Endodermal cell (in vitro differentiated cells): ENCODE data around the gene OR51D1. TPM values are rescaled to one million over a fixed set of nuclear protein-coding genes. Genes with fewer than 3 reads are reported as not detected.

Experiments used
- DNase-seq: peaks from one replicate; pipeline ENCODE4 v3.0.0-alpha.2; 2017
- H3K27ac ChIP-seq: 2 replicates; pipeline ENCODE4 v1.5.1; 2013; ENCODE audit warnings: mild to moderate bottlenecking, low read depth, low read length, moderate library complexity
- H3K27me3 ChIP-seq: 2 replicates; pipeline ENCODE4 v1.6.1; 2013; ENCODE audit warnings: mild to moderate bottlenecking, low read length, moderate library complexity; ENCODE audit not compliant: insufficient read depth, control insufficient read depth, poor library complexity, severe bottlenecking
- H3K36me3 ChIP-seq: 2 replicates; pipeline ENCODE4 v1.7.0; 2013; ENCODE audit warnings: mild to moderate bottlenecking, low read length, moderate library complexity; ENCODE audit not compliant: control insufficient read depth, insufficient read depth
- H3K4me1 ChIP-seq: one replicate; pipeline ENCODE4 v1.7.0; 2013; ENCODE audit warnings: low read length; ENCODE audit not compliant: control insufficient read depth, insufficient read depth
- H3K4me3 ChIP-seq: 2 replicates; pipeline ENCODE4 v1.5.1; 2013; ENCODE audit warnings: mild to moderate bottlenecking, low read length, moderate library complexity
- H3K9ac ChIP-seq: 2 replicates; pipeline ENCODE4 v1.6.1; 2013; ENCODE audit warnings: mild to moderate bottlenecking, low read length, moderate library complexity; ENCODE audit not compliant: poor library complexity, severe bottlenecking; ENCODE audit errors: extremely low read depth
- H3K9me3 ChIP-seq: 2 replicates; pipeline ENCODE4 v1.6.1; 2013; ENCODE audit warnings: mild to moderate bottlenecking, low read length, moderate library complexity; ENCODE audit not compliant: control insufficient read depth
- H3K27ac Mint-ChIP-seq: 2 replicates; pipeline ENCODE4 v1.8.0; 2020; ENCODE audit warnings: mixed read lengths
- H3K27me3 Mint-ChIP-seq: 2 replicates; pipeline ENCODE4 v1.8.0; 2021; ENCODE audit warnings: mild to moderate bottlenecking, mixed read lengths; ENCODE audit not compliant: insufficient read depth
- H3K36me3 Mint-ChIP-seq: 2 replicates; pipeline ENCODE4 v1.8.0; 2020; ENCODE audit warnings: low read depth, mixed read lengths
- H3K4me1 Mint-ChIP-seq: 2 replicates; pipeline ENCODE4 v1.8.0; 2020; ENCODE audit warnings: mixed read lengths
- H3K4me3 Mint-ChIP-seq: 2 replicates; pipeline ENCODE4 v1.8.0; 2020; ENCODE audit warnings: mild to moderate bottlenecking, moderate library complexity, mixed read lengths
- H3K9me3 Mint-ChIP-seq: 2 replicates; pipeline ENCODE4 v1.8.0; 2020; ENCODE audit warnings: mild to moderate bottlenecking, mixed read lengths
- WGBS, 2 experiments: methylation state at CpG; one replicate each; pipeline versions ENCODE4 v1.1.5 to v1.1.7; 2013; ENCODE audit warnings: missing lambda C conversion rate in 2 of 2, mixed read lengths in 1 of 2; ENCODE audit not compliant: insufficient coverage in 1 of 2, insufficient read length in 1 of 2; 5-methylcytosine and 5-hydroxymethylcytosine counted together
- total RNA-seq, 2 donors: library from RNA; stranded (reverse); fragmentation: NEBNext Ultra II Directional in 1 of 2; extraction: Animal tissue kit (Norgen Biotek cat#: 25700) in 1 of 2; gene quantifications; 2 replicates in 1 of 2; 3 replicates in 1 of 2; pipeline ENCODE4 v1.2.1, GENCODE V29; 2021
- TF ChIP-seq, protein P1 (sequence below): fragments of 200-600 bp; sonication (generic); conservative IDR thresholded peaks from 2 replicates; pipeline ENCODE4 v1.5.0; 2021; ENCODE audit warnings: antibody characterized with exemption, mild to moderate bottlenecking

OR51D1 gene
- total RNA-seq, 2 donors from 2014 or later: not detected

GRCh38 chr11:4665424-4665823 lies 28.1 kb downstream of the OR51D1 start:
- Mint-ChIP-seq H3K36me3 (no peaks in the 10 kb centered on the region), H3K27ac (no peak overlapping the region), H3K27me3 (no peaks in the 10 kb centered on the region), H3K4me3 (no peak overlapping the region), H3K9me3 (no peaks in the 10 kb centered on the region), H3K4me1 (no peaks in the 10 kb centered on the region)
- H3K9me3 ChIP-seq: no peaks in the 10 kb centered on the region
- TF ChIP-seq, protein P1, sequence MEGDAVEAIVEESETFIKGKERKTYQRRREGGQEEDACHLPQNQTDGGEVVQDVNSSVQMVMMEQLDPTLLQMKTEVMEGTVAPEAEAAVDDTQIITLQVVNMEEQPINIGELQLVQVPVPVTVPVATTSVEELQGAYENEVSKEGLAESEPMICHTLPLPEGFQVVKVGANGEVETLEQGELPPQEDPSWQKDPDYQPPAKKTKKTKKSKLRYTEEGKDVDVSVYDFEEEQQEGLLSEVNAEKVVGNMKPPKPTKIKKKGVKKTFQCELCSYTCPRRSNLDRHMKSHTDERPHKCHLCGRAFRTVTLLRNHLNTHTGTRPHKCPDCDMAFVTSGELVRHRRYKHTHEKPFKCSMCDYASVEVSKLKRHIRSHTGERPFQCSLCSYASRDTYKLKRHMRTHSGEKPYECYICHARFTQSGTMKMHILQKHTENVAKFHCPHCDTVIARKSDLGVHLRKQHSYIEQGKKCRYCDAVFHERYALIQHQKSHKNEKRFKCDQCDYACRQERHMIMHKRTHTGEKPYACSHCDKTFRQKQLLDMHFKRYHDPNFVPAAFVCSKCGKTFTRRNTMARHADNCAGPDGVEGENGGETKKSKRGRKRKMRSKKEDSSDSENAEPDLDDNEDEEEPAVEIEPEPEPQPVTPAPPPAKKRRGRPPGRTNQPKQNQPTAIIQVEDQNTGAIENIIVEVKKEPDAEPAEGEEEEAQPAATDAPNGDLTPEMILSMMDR: no peak
- no peak overlapping the region for H3K4me3 ChIP-seq
- H3K4me1 ChIP-seq: no peaks in the 10 kb centered on the region
- no peak overlapping the region for H3K27ac ChIP-seq
- no peaks in the 10 kb centered on the region for H3K27me3 ChIP-seq
- H3K9ac ChIP-seq: no peak overlapping the region
- 93 to 100% methylated on average over 1 to 2 of the region's 2 CpGs for WGBS, 2 experiments
- no peaks in the 10 kb centered on the region for H3K36me3 ChIP-seq
- no peak for DNase-seq

DNA sequence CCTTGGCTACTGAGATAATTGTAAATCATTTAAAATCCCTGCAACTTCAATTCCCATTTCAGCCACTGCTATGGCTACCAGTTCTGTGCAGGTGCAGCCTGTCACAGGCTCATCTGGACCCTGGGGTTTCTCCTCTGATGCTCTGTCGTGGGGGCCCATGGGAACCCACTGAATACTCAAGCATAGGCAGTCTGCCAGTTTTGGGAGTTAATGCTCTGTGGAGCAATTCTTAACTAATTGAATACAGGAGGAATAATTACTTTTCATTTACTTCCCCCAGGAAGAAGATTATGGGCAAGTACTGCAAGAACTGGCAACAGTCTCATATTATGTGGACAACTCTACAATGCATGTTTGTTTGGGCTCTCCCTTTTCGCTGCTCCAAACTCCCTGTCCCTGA lies 34.5 kb downstream of the OR51D1 start:
- Histone ChIP-seq H3K27ac (no peak overlapping the region), H3K4me3 (no peak overlapping the region), H3K9ac (no peak overlapping the region), H3K36me3 (no peaks in the 10 kb centered on the region), H3K4me1 (no peaks in the 10 kb centered on the region), H3K27me3 (no peaks in the 10 kb centered on the region), H3K9me3 (no peaks in the 10 kb centered on the region)
- no peaks in the 10 kb centered on the region for H3K36me3 Mint-ChIP-seq
- H3K27me3 Mint-ChIP-seq: no peaks in the 10 kb centered on the region
- DNase-seq: no peak
- no peak overlapping the region for H3K27ac Mint-ChIP-seq
- TF ChIP-seq, protein P1: no peak
- no peaks in the 10 kb centered on the region for H3K4me1 Mint-ChIP-seq
- no peaks in the 10 kb centered on the region for H3K9me3 Mint-ChIP-seq
- no peak overlapping the region for H3K4me3 Mint-ChIP-seq
- 89 to 93% methylated on average over 1 to 2 of the region's 2 CpGs for WGBS, 2 experiments

GRCh38 chr11:4672470-4672869 lies 35.2 kb downstream of the OR51D1 start:
- no peaks in the 10 kb centered on the region for H3K4me1 ChIP-seq
- no peaks in the 10 kb centered on the region for H3K9me3 ChIP-seq
- no peaks in the 10 kb centered on the region for H3K36me3 Mint-ChIP-seq
- H3K27ac Mint-ChIP-seq: no peak overlapping the region
- TF ChIP-seq, protein P1: no peak
- no peak for DNase-seq
- H3K27me3 ChIP-seq: no peaks in the 10 kb centered on the region
- 93% methylated on average over 2 of the region's 3 CpGs; no CpG with 5 or more reads in 1 of the 2 experiments for WGBS, 2 experiments
- no peaks in the 10 kb centered on the region for H3K9me3 Mint-ChIP-seq
- H3K9ac ChIP-seq: no peak overlapping the region
- no peak overlapping the region for H3K4me3 Mint-ChIP-seq
- no peak overlapping the region for H3K4me3 ChIP-seq
- H3K4me1 Mint-ChIP-seq: no peaks in the 10 kb centered on the region
- H3K27ac ChIP-seq: no peak overlapping the region
- no peaks in the 10 kb centered on the region for H3K27me3 Mint-ChIP-seq
- no peaks in the 10 kb centered on the region for H3K36me3 ChIP-seq
